ENCODE measurements around the gene SLC24A3.

The SLC24A3 gene

GRCh38 chr20:19244291-19244690, 31.8 kb downstream of the SLC24A3 start:
- no peak for DNase-seq

- no peak for DNase-seq
Observed at GRCh38 chr20:19249106-19249879, 36.9 kb downstream of the SLC24A3 start.

- DNase-seq: no peak
Observed at GRCh38 chr20:19250346-19250745, 37.9 kb downstream of the SLC24A3 start.

DNA sequence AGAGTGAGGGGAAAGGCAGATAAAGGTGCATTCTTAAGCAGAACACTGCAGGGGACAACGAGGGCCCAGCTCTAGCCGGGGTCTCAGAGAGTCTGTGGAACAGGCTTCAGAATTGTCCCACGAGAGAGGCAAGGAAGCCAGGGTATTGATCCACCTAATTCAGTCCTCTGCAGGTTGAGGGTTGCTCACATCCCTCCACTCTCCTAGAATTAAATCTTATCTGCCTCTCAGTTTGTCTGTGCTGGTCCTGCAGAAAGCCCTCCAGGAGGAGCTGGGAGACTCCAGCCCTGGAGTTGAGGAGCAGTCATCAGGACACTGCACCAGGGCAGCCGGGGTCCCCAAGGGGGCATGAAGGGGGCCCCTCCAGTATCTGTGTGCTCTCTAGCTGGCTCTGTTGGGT, 39.1 kb downstream of the SLC24A3 start:
- no peak for DNase-seq

DNA sequence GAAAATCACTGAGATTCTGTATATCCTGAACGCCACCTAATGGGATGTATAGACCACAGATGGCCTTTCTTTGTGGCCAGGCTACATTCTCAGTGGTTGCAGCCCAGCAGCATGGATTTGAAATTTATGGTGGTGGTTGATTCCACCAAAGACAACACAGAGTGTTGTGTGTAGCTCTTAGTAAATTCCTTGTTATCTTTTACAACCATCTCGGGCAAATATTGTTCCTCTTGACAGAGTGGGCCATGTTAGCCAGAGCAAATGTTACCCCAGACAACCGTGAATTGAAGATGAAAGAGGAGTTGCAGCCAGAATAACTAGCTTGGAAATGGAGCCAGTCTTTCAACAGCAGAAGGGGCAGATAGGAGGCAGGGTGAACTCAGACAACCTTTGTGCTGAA, 39.5 kb downstream of the SLC24A3 start:
- DNase-seq: no peak

- DNase-seq: no peak
Observed at GRCh38 chr20:19252451-19253120, 40.1 kb downstream of the SLC24A3 start.

GRCh38 chr20:19253316-19253715, 40.9 kb downstream of the SLC24A3 start:
- no peak for DNase-seq

- no peak for DNase-seq
Observed at GRCh38 chr20:19253916-19254820, 41.7 kb downstream of the SLC24A3 start.

DNA sequence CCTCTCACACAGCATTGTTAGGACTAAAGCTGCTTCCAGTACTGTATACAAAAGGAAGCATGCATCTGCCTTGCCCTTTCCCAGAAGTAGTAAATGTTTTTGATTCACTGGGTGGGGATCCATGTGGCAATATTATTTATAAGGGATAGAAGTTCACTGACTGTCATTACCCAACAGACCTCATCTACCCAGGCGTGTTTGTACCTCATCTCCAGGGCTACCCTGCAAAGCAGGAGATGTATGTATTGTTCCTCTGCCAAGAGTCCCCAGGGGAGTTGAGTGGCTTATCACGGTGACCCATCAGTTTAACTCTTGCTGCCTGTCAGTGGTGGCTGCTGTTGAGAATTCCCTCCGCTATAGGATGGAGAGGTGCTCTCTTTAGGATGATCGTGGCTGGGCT, 42.5 kb downstream of the SLC24A3 start:
- no peak for DNase-seq

- no peak for DNase-seq
Observed at GRCh38 chr20:19256085-19256484, 43.6 kb downstream of the SLC24A3 start.

DNA sequence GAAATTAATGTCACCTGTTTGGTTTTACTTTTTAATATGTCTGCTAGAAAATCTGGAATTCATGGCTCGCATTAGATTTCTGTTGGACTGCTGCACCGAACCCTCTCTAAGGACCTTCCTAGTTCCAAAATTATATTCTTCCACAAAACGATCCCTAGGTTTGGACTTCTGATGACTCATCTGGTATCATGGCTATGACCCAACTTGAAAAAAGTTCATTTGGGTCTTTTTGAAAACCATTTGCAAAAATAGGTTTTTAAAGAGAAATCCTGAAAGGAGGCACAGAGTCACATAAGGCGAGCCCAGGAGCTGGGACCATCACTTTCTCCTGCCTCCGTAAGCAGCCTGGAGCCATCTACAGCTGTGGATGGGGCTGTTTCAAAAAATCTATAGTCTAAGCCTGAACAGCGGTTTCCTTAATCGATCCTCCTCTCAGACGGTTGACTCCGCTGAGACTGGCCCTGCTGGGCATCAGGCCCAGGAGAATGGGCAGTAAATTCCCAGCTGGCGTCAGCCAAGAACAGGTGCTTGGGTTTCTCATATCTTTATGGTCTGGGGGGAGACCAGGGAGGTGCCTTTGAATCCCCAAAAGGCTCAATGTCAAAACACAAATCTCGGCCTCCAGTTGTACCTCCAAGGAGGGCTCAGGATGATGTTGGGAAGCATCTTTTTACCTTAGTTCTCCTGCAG, 44.6 kb downstream of the SLC24A3 start:
- DNase-seq: no peak

GRCh38 chr20:19257865-19258264, 45.4 kb downstream of the SLC24A3 start:
- no peak for DNase-seq

DNA sequence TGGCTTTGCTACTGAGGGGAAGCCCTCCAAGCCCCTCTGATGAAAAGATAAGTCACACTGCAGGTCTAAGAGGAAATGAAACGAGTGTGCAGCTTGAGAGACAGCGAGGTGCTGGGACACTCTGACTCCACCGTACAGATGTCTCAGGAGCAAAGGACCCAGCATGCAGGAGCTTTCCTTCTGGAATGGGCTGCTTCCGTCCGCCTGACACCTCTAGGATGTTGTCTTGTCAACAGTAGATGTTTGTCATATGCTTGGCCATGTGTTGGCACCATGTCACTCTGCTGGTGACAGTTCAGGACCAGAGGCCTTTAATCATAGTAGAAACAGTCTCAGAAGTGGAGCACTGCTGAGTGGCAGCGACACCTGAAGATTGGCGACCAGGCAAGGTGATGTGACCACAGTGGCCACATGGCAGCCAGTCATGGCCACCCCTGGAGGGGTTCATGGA, 46.7 kb downstream of the SLC24A3 start:
- no peak for DNase-seq

GRCh38 chr20:19260412-19261090, 48.1 kb downstream of the SLC24A3 start:
- DNase-seq: no peak

DNA sequence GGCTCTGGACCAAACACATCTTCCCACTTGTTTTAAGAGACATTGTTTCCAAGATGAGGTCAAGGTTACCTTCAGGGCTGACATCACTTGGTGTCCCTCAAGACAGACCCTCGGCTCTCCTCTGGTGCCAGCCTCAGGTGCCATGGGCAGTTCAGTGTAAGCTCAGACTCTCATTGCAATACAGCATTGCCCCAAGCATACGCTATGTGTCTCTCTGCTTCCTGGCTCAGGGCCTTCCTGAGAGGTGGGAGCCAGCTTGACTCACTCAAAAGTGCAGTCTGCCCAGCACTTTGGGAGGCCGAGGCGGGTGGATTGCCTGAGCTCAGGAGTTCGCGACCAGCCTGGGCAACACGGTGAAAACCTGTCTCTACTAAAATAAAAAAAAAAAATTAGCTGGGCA, 51.7 kb downstream of the SLC24A3 start:
- no peak for DNase-seq

DNA sequence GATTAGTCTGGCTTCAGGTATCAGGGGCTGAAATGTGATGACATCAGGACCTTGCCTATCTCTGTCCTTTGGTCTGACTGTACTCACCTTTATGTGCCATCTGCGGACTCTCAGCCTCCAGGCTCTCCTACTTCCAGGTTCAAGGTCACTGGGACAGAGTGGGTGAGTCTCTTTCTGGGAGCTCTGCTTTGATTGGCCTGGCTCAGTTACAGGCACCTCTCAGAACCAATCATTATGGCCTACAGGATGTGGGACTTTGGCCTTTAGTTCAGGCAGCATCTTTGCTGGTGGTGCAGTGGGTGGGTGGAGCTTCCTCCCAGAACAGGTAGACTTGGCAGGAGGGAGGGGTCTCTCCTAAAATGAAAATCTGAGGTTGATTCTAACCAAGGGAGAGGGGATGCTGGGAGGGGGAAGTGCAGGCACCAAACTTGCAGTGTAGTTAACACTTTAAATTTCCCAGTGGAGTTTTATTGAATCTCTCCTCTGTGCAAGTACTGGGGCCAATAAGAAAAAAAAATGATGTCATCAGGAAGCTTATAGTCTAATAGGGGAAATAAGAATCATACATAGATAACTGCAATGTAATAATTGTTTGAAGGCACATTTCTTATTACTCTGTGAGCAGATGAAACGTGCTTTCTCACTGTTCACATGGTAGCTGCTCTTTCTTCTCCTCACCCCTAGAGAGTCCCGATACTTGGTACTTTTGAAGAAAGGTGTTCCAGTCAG, 53.4 kb downstream of the SLC24A3 start:
- no peak for DNase-seq

GRCh38 chr20:19268426-19268825, 56.0 kb downstream of the SLC24A3 start:
- DNase-seq: no peak

GRCh38 chr20:19269737-19270340, 57.4 kb downstream of the SLC24A3 start:
- no peak for DNase-seq

GRCh38 chr20:19271879-19272651, 59.6 kb downstream of the SLC24A3 start:
- DNase-seq: no peak

GRCh38 chr20:19272976-19273654, 60.7 kb downstream of the SLC24A3 start:
- DNase-seq: no peak
